ENCODE measurements around the gene FANCC. TPM values are rescaled to one million over a fixed set of nuclear protein-coding genes. Genes with fewer than 3 reads are reported as not detected.

The FANCC gene
- total and polyA plus RNA-seq, 2 of the 8 experiments (the other 6 are each of a cell fraction or from before 2014, with no cell fraction given) = 7.8 to 15.2 TPM

DNA sequence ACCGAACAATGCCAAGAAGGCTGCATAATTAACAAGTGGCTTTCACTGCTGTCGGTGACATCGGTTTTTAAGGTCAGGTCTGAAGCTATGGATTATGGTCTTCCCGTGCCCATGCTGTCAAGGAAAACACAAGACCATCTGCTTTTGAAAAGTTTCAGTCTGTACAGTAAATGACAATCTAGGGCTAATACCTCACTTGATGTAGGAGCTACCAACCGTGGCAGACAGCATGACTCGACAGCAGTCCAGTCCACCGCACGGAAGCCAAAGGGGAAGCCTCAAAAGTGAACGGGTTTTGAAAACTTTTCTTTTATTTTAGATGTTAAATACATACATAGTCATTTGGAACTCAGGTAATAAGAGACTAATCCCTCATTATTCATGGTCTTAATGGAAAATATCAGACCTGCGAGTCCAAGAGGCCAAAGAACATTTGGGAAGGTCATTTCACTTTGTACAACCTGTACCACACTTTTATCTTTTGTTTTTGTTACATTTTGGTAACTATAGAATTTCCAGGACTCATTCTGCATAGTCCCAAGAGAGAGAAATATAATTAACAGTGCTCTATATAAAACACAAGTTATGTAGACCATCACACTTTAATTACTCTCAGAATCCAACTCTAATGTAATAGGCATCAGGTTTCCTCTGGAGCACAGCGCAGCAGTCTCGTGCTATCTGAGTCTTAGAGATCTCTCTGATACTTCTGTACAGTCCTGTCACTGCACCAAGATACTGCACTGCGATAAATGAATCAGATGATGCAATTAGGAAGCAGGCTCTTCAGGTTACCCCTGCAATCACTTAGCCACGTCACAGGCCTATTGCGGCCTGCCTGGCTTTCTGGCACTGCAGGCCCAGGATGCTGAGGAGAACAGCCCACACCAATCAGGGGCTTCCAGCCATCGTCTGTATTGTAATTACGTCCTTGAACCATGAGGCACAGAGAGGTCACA lies 184.9 kb downstream of the FANCC start (continued):
- no peak for TF ChIP-seq BACH1 (IDR thresholded peaks at IDR 0.05; ENCODE audit: low read length)
- no peak for TF ChIP-seq POLR2A (IDR thresholded peaks at IDR 0.05; ENCODE audit: control extremely low read depth in 1 of 2, low read depth in 2 of 2, low read length in 2 of 2)
- TF ChIP-seq CHD1 (IDR thresholded peaks at IDR 0.05; ENCODE audit: low read depth, low read length) = no peak
